ENCODE results near the gene KRTAP10-5. TPM values are rescaled to one million over a fixed set of nuclear protein-coding genes. Genes with fewer than 3 reads are reported as not detected.

KRTAP10-5 gene
- total and polyA plus RNA-seq, 9 of the 15 experiments (the other 6 are each of a cell fraction or from before 2014, with no cell fraction given): not detected

DNA sequence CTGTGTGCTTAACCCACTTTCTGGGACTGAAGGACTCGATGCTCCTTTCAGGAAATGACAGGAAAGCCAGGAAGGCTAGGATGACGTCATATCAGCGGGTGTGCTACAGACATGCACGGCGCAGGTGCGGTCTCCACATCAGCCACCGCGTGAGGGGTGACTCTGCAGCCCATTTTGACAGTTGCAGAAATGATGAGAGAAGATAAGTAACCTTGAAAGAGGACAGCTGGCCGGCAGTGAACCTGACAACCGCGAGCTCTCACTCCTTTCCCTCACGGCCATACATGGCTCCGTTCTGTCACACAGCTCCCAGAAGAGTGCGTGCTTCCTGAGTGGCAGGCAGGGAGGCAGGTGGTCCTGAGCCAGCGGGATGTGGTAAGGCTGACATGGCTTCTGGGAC is 1.7 kb upstream of the KRTAP10-5 start (continued):
- TF ChIP-seq DPF2 (IDR thresholded peaks at IDR 0.05) (peak; percentile 29; the same call in 1 of the 2 replicates), RUNX1 (IDR thresholded peaks at IDR 0.05; ENCODE audit: low read depth) (no peak), MCM7 (IDR thresholded peaks at IDR 0.05) (no peak), STAT5B (CRISPR knock-in tag; IDR thresholded peaks at IDR 0.05) (no peak), SRF (CRISPR knock-in tag; IDR thresholded peaks at IDR 0.05) (peak in 1 of 2 experiments; percentile 71; a peak in 1 of 4 replicates), ARHGAP35 (IDR thresholded peaks at IDR 0.05; ENCODE audit: partially characterized antibody) (no peak), ESRRA (IDR thresholded peaks at IDR 0.05; ENCODE audit: borderline replicate concordance, low read depth) (peak; percentile 81), SPI1 (IDR thresholded peaks at IDR 0.05; ENCODE audit: borderline replicate concordance, low read depth, low read length) (no peak), EP400 (IDR thresholded peaks at IDR 0.05) (no peak), NR1H2 (CRISPR knock-in tag; IDR thresholded peaks at IDR 0.05) (no peak), TRIM25 (IDR thresholded peaks at IDR 0.05; ENCODE audit: borderline replicate concordance) (no peak), ZBTB43 (CRISPR knock-in tag; IDR thresholded peaks at IDR 0.05) (no peak), IFI16 (CRISPR knock-in tag; IDR thresholded peaks at IDR 0.05) (no peak), L3MBTL2 (IDR thresholded peaks at IDR 0.05) (peak; percentile 68), SP2 (IDR thresholded peaks at IDR 0.05; ENCODE audit: extremely low read depth, low read depth, low read length, poor library complexity, severe bottlenecking) (no peak), KLF13 (tag; IDR thresholded peaks at IDR 0.05; ENCODE audit: borderline replicate concordance, low read depth) (no peak), GMEB1 (CRISPR knock-in tag; IDR thresholded peaks at IDR 0.05) (no peak), BACH1 (tag; IDR thresholded peaks at IDR 0.05) (no peak)
- TF ChIP-seq, protein P1, sequence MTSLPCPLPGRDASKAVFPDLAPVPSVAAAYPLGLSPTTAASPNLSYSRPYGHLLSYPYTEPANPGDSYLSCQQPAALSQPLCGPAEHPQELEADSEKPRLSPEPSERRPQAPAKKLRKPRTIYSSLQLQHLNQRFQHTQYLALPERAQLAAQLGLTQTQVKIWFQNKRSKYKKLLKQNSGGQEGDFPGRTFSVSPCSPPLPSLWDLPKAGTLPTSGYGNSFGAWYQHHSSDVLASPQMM (CRISPR knock-in tag; IDR thresholded peaks at IDR 0.05): no peak
- TF ChIP-seq, protein P2, sequence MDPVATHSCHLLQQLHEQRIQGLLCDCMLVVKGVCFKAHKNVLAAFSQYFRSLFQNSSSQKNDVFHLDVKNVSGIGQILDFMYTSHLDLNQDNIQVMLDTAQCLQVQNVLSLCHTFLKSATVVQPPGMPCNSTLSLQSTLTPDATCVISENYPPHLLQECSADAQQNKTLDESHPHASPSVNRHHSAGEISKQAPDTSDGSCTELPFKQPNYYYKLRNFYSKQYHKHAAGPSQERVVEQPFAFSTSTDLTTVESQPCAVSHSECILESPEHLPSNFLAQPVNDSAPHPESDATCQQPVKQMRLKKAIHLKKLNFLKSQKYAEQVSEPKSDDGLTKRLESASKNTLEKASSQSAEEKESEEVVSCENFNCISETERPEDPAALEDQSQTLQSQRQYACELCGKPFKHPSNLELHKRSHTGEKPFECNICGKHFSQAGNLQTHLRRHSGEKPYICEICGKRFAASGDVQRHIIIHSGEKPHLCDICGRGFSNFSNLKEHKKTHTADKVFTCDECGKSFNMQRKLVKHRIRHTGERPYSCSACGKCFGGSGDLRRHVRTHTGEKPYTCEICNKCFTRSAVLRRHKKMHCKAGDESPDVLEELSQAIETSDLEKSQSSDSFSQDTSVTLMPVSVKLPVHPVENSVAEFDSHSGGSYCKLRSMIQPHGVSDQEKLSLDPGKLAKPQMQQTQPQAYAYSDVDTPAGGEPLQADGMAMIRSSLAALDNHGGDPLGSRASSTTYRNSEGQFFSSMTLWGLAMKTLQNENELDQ (CRISPR knock-in tag; IDR thresholded peaks at IDR 0.05; ENCODE audit: borderline replicate concordance): no peak
- TF ChIP-seq, protein P3, sequence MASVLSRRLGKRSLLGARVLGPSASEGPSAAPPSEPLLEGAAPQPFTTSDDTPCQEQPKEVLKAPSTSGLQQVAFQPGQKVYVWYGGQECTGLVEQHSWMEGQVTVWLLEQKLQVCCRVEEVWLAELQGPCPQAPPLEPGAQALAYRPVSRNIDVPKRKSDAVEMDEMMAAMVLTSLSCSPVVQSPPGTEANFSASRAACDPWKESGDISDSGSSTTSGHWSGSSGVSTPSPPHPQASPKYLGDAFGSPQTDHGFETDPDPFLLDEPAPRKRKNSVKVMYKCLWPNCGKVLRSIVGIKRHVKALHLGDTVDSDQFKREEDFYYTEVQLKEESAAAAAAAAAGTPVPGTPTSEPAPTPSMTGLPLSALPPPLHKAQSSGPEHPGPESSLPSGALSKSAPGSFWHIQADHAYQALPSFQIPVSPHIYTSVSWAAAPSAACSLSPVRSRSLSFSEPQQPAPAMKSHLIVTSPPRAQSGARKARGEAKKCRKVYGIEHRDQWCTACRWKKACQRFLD (CRISPR knock-in tag; IDR thresholded peaks at IDR 0.05): no peak
